H1 (cell line): ENCODE data around the gene MARCHF10. TPM values are rescaled to one million over a fixed set of nuclear protein-coding genes. Genes with fewer than 3 reads are reported as not detected.

ENCODE experiments used
- CTCF ChIA-PET: fragments of 300-600 bp; sonication (Branson Sonifier 250); formaldehyde crosslinking; loops from one replicate; lab custom pipeline; 2021; ENCODE audit not compliant: partially characterized antibody; lab: Charles Lee
- POLR2A ChIA-PET: fragments of 300-600 bp; sonication (Branson Sonifier 250); formaldehyde crosslinking; loops from one replicate; lab custom pipeline; 2021; ENCODE audit warnings: inconsistent platforms; ENCODE audit not compliant: partially characterized antibody; lab: Charles Lee
- DNase-seq, 2 experiments: peaks; one replicate each; pipeline versions ENCODE4 v3.0.0 to v3.0.0-alpha.2; 2010 to 2022; ENCODE audit warnings: low spot score in 2 of 2, low read depth in 1 of 2, mixed read lengths in 1 of 2
- FAIRE-seq: peaks from 2 replicates; lab custom pipeline; 2011; peaks lifted over from hg19 to GRCh38; lab: Jason Lieb, UNC
- H2AFZ ChIP-seq: 2 replicates; pipeline ENCODE4 v1.8.1; 2012; ENCODE audit warnings: low read length, inconsistent platforms
- H2AK5ac ChIP-seq: 2 replicates; pipeline ENCODE4 v1.6.1; 2013; ENCODE audit warnings: low read depth, low read length
- H2BK120ac ChIP-seq: replicated peaks from 2 replicates; pipeline ENCODE3; 2013; ENCODE audit warnings: low read depth, low read length, inconsistent platforms
- H2BK12ac ChIP-seq: 2 replicates; pipeline ENCODE4 v1.6.1; 2013; ENCODE audit warnings: low read depth, low read length
- H2BK15ac ChIP-seq: 2 replicates; pipeline ENCODE4 v1.6.1; 2013; ENCODE audit warnings: low read length
- H2BK20ac ChIP-seq: 2 replicates; pipeline ENCODE4 v1.6.1; 2013; ENCODE audit warnings: low read length
- H2BK5ac ChIP-seq: 2 replicates; pipeline ENCODE4 v1.6.1; 2013; ENCODE audit warnings: low read depth, low read length
- H3K14ac ChIP-seq: 2 replicates; pipeline ENCODE4 v1.6.1; 2013; ENCODE audit warnings: inconsistent platforms; ENCODE audit not compliant: insufficient read length
- H3K18ac ChIP-seq: 2 replicates; pipeline ENCODE4 v1.6.1; 2013; ENCODE audit warnings: low read length; ENCODE audit errors: extremely low read depth
- H3K23ac ChIP-seq: 2 replicates; pipeline ENCODE4 v1.6.1; 2013; ENCODE audit warnings: inconsistent platforms; ENCODE audit not compliant: insufficient read length
- H3K23me2 ChIP-seq: 2 replicates; pipeline ENCODE4 v1.6.1; 2013; ENCODE audit warnings: low read depth, low read length
- H3K27ac ChIP-seq: 2 replicates; pipeline ENCODE4 v1.6.1; 2011; ENCODE audit warnings: low read depth, low read length, inconsistent platforms
- H3K27me3 ChIP-seq, 4 experiments: replicated peaks in 1 of 4; 1 replicate in 1 of 4; 2 replicates in 3 of 4; pipeline versions ENCODE4 v1.6.1 to v1.8.1; 2011 to 2013; ENCODE audit warnings: low read length in 3 of 4, mild to moderate bottlenecking in 3 of 4, inconsistent platforms in 2 of 4, mixed read lengths in 2 of 4, moderate library complexity in 1 of 4; ENCODE audit not compliant: control insufficient read depth in 3 of 4, insufficient read depth in 3 of 4; ENCODE audit errors: extremely low read depth in 1 of 4
- H3K36me3 ChIP-seq, 4 experiments: 2 replicates each; pipeline versions ENCODE4 v1.6.1 to v1.8.1; 2011 to 2013; ENCODE audit warnings: mild to moderate bottlenecking in 4 of 4, low read length in 3 of 4, moderate library complexity in 2 of 4, control low read depth in 1 of 4, inconsistent platforms in 1 of 4; ENCODE audit not compliant: insufficient read depth in 4 of 4, control insufficient read depth in 2 of 4
- H3K4ac ChIP-seq: replicated peaks from 2 replicates; pipeline ENCODE3; 2013; ENCODE audit warnings: low read length, low read depth, mixed read lengths, inconsistent platforms; ENCODE audit not compliant: insufficient read length
- H3K4me1 ChIP-seq, 4 experiments: replicated peaks in 1 of 4; 1 replicate in 1 of 4; 2 replicates in 3 of 4; pipeline versions ENCODE4 v1.6.1 to v1.8.1; 2011 to 2013; ENCODE audit warnings: low read length in 3 of 4, inconsistent platforms in 2 of 4, mixed read lengths in 1 of 4; ENCODE audit not compliant: insufficient read depth in 4 of 4, control insufficient read depth in 3 of 4
- H3K4me2 ChIP-seq, 2 experiments: 2 replicates each; pipeline versions ENCODE4 v1.6.1 to v1.8.1; 2011 to 2013; ENCODE audit warnings: low read depth in 2 of 2, low read length in 2 of 2, control low read depth in 1 of 2, inconsistent platforms in 1 of 2, mild to moderate bottlenecking in 1 of 2; ENCODE audit not compliant: insufficient read depth in 1 of 2
- H3K4me3 ChIP-seq, 4 experiments: fragments of 200-600, 300-600 bp in 1 of 4; sonication (generic), shearing (Covaris generic), sonication (Bioruptor Twin) in 1 of 4; 2 replicates each; pipeline versions ENCODE4 v1.5.1 to v1.8.1; 2011 to 2016; ENCODE audit warnings: low read length in 4 of 4, low read depth in 3 of 4, control low read depth in 2 of 4, inconsistent platforms in 2 of 4, mild to moderate bottlenecking in 2 of 4, mixed read lengths in 1 of 4, moderate library complexity in 1 of 4; ENCODE audit not compliant: insufficient read depth in 2 of 4; ENCODE audit errors: extremely low read depth in 1 of 4
- H3K56ac ChIP-seq: replicated peaks from 2 replicates; pipeline ENCODE3; 2013; ENCODE audit warnings: low read depth, mild to moderate bottlenecking, mixed read lengths, low read length, inconsistent platforms; ENCODE audit not compliant: insufficient read length
- H3K79me1 ChIP-seq: 2 replicates; pipeline ENCODE4 v1.6.1; 2013; ENCODE audit warnings: low read depth, low read length, control low read depth
- H3K79me2 ChIP-seq, 2 experiments: 2 replicates each; pipeline versions ENCODE4 v1.6.1 to v1.8.1; 2012 to 2013; ENCODE audit warnings: low read length in 2 of 2, mild to moderate bottlenecking in 2 of 2, inconsistent platforms in 1 of 2; ENCODE audit not compliant: insufficient read depth in 2 of 2, control insufficient read depth in 1 of 2
- H3K9ac ChIP-seq, 4 experiments: replicated peaks in 1 of 4; 1 replicate in 1 of 4; 2 replicates in 3 of 4; pipeline versions ENCODE4 v1.6.1 to v1.8.1; 2011 to 2013; ENCODE audit warnings: low read depth in 3 of 4, low read length in 3 of 4, control low read depth in 2 of 4, mild to moderate bottlenecking in 2 of 4, moderate library complexity in 2 of 4, inconsistent platforms in 1 of 4; ENCODE audit errors: extremely low read depth in 1 of 4
- H3K9me3 ChIP-seq, 2 experiments: 2 replicates each; pipeline versions ENCODE4 v1.6.1 to v1.8.1; 2012 to 2013; ENCODE audit warnings: mild to moderate bottlenecking in 2 of 2, moderate library complexity in 2 of 2, control low read depth in 1 of 2, inconsistent platforms in 1 of 2, low read depth in 1 of 2, low read length in 1 of 2, mixed read lengths in 1 of 2; ENCODE audit not compliant: insufficient read depth in 2 of 2
- H4K20me1 ChIP-seq, 2 experiments: replicated peaks in 1 of 2; 2 replicates each; pipeline versions ENCODE3 to v1.8.1; 2011 to 2013; ENCODE audit warnings: inconsistent platforms in 2 of 2, low read length in 2 of 2, mild to moderate bottlenecking in 1 of 2; ENCODE audit not compliant: insufficient read depth in 2 of 2, control insufficient read depth in 1 of 2
- H4K5ac ChIP-seq: 2 replicates; pipeline ENCODE4 v1.6.1; 2013; ENCODE audit warnings: low read length, low read depth, mixed read lengths, inconsistent platforms; ENCODE audit not compliant: insufficient read length
- H4K8ac ChIP-seq: 2 replicates; pipeline ENCODE4 v1.8.0; 2013; ENCODE audit warnings: mild to moderate bottlenecking, moderate library complexity, low read length, inconsistent platforms; ENCODE audit not compliant: insufficient read depth; ENCODE audit errors: extremely low read depth
- H4K91ac ChIP-seq: replicated peaks from 2 replicates; pipeline ENCODE3; 2013; ENCODE audit warnings: low read length, mixed read lengths, inconsistent platforms; ENCODE audit not compliant: insufficient read length
- HDAC2 ChIP-seq, 2 experiments: fragments of 300-600 bp in 1 of 2; sonication (generic) in 1 of 2; IDR thresholded peaks; 2 replicates each; pipeline ENCODE4 v1.6.1; 2011 to 2012; ENCODE audit warnings: low read depth in 2 of 2, low read length in 2 of 2, mild to moderate bottlenecking in 2 of 2, moderate library complexity in 2 of 2, borderline replicate concordance in 1 of 2, inconsistent platforms in 1 of 2
- HDAC6 ChIP-seq: IDR thresholded peaks from one replicate; pipeline ENCODE4 v1.7.1; 2012; ENCODE audit warnings: low read depth, mild to moderate bottlenecking, inconsistent platforms, low read length, moderate library complexity
- SAP30 ChIP-seq: fragments of 300-600 bp; sonication (generic); IDR thresholded peaks from 2 replicates; pipeline ENCODE4 v1.7.1; 2012; ENCODE audit warnings: low read length, moderate library complexity, mild to moderate bottlenecking, inconsistent platforms; ENCODE audit not compliant: insufficient read depth, insufficient replicate concordance
- YY1 ChIP-seq: IDR thresholded peaks from 2 replicates; pipeline ENCODE4 v1.6.1; 2011; ENCODE audit warnings: low read depth, mild to moderate bottlenecking, low read length
- WGBS, 2 experiments: shearing (Covaris generic) in 1 of 2; methylation state at CpG; one replicate each; pipeline versions ENCODE4 v1.1.6 to v1.1.7; 2013 to 2015; ENCODE audit warnings: low lambda C conversion rate in 2 of 2, mixed read lengths in 2 of 2, inconsistent platforms in 1 of 2, low coverage in 1 of 2, missing lambda C conversion rate in 1 of 2; ENCODE audit not compliant: insufficient replicate concordance in 2 of 2, insufficient coverage in 1 of 2, insufficient read length in 1 of 2; ENCODE audit errors: extremely low coverage in 1 of 2, missing lambda C conversion rate in 1 of 2; 5-methylcytosine and 5-hydroxymethylcytosine counted together
- polyA plus RNA-seq, 7 experiments: library from polyadenylated mRNA; depleted of rRNA in 3 of 7; stranded (reverse) in 5 of 7; unstranded in 2 of 7; fragments of >200 nt in 5 of 7; fragments of 200-250 nt in 2 of 7; gene quantifications; 1 replicate in 5 of 7; 2 replicates in 1 of 7; 4 replicates in 1 of 7; pipeline versions ENCODE4 v1.2.1 to v1.2.3, GENCODE V29; 2011 to 2013; ENCODE audit warnings: missing spikeins in 2 of 7, mixed read lengths in 2 of 7
- total RNA-seq: library from RNA; stranded (reverse); fragmentation: NEBNext Ultra II Directional; extraction: Animal tissue kit (Norgen Biotek cat#: 25700); gene quantifications from 2 replicates; pipeline ENCODE4 v1.2.1, GENCODE V29; 2021

The MARCHF10 gene
- total and polyA plus RNA-seq, 2 of the 8 experiments (the other 6 are each of a cell fraction or from before 2014, with no cell fraction given) = 0.48 to 0.73 TPM

DNA sequence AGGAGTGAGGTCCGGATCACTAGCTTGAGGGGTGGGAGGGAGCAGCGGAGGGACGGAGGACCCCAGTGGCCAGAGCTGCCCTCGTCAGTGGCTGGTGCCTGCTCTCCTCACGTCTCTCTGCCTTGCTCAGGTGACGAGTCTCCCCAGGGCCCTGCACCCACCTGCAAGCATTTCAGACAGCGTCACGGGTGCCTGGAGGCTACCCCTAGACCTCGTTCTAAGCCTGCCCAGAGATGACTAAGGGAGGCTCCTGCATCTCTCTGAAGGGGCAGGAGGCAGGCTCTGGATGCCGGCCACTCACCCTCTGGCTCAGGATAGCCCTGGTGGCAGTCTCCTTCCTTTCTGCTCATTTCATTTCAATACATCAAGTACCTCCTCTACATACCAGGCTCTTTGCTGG lies 111.9 kb downstream of the MARCHF10 start:
- no peak overlapping the region for H3K56ac ChIP-seq
- DNase-seq = no peak
- no peak overlapping the region for H3K14ac ChIP-seq
- no peaks in the 10 kb centered on the region for H3K79me1 ChIP-seq
- no peak overlapping the region for H3K4me2 ChIP-seq
- H3K9ac ChIP-seq = no peak overlapping the region
- H2AK5ac ChIP-seq = no peak overlapping the region
- no peak overlapping the region for H4K5ac ChIP-seq
- H4K20me1 ChIP-seq = no peaks in the 10 kb centered on the region
- no peaks in the 10 kb centered on the region for H3K36me3 ChIP-seq
- H3K23ac ChIP-seq = no peak overlapping the region
- WGBS, 2 experiments = 95% methylated on average over 10 of the region's 10 CpGs; no CpG with 5 or more reads in 1 of the 2 experiments
- H3K18ac ChIP-seq = no peak overlapping the region
- H3K23me2 ChIP-seq = no peaks in the 10 kb centered on the region; the same call in 1 of the 2 replicates
- no peak for TF ChIP-seq SAP30
- no peak for TF ChIP-seq YY1
- TF ChIP-seq HDAC2 (IDR thresholded peaks at IDR 0.05; ENCODE audit: borderline replicate concordance in 1 of 2, low read depth in 2 of 2, low read length in 2 of 2) = no peak
- TF ChIP-seq HDAC6 = no peak
- H3K4me3 ChIP-seq = no peak overlapping the region
- no peaks in the 10 kb centered on the region for H3K79me2 ChIP-seq
- H3K27me3 ChIP-seq = no peaks in the 10 kb centered on the region
- H2BK120ac ChIP-seq = no peak overlapping the region
- no peak overlapping the region for H2BK12ac ChIP-seq
- peak overlapping the region; percentile 14 for H3K4ac ChIP-seq
- H4K91ac ChIP-seq = no peak overlapping the region
- H2AFZ ChIP-seq = no peak overlapping the region
- no peak overlapping the region for H2BK15ac ChIP-seq
- CTCF ChIA-PET = interaction anchor here (0.8 to 7.0 kb wide), 4 partner anchors 8 to 28 kb away, joined by 3 to 68 read pairs (median 4); no protein-coding TSS in a partner anchor
- no peak overlapping the region for H2BK20ac ChIP-seq
- H3K27ac ChIP-seq = no peak overlapping the region
- H4K8ac ChIP-seq = peak overlapping the region; percentile 2; the same call in 1 of the 2 replicates
- H3K9me3 ChIP-seq = no peaks in the 10 kb centered on the region
- FAIRE-seq = no peak
- peaks cover 0 to 5% (median 0%) of the 10 kb centered on the region in 4 experiments; a peak in 3 of 7 replicates for H3K4me1 ChIP-seq
- H2BK5ac ChIP-seq = no peak overlapping the region
- POLR2A ChIA-PET = no interaction called here
